Thymus (tissue), 11 donors: Measurements from ENCODE around the gene TRMU. TPM values are rescaled to one million over a fixed set of nuclear protein-coding genes. Genes with fewer than 3 reads are reported as not detected.
A peak's percentile ranks its signal among the peaks of the same experiment; 100 is the strongest.
"Not testable (repeated sequence)": the region's sequence is repeated elsewhere in the genome, so short reads cannot be mapped to it uniquely, and the experiment has no call there.

ENCODE experiments used
- DNase-seq, 9 donors: peaks; one replicate each; pipeline ENCODE4 v3.0.0-alpha.2; 2013; ENCODE audit warnings: low spot score in 9 of 9, low read depth in 6 of 9, missing footprints in 1 of 9
- H3K27ac ChIP-seq, 2 donors: one replicate each; pipeline ENCODE4 v1.5.1; 2013; ENCODE audit warnings: control low read depth in 1 of 2, low read depth in 1 of 2, low read length in 1 of 2, mild to moderate bottlenecking in 1 of 2, moderate library complexity in 1 of 2
- H3K27me3 ChIP-seq, 2 donors: one replicate each; pipeline ENCODE4 v1.5.1; 2013; ENCODE audit warnings: low read length in 1 of 2; ENCODE audit not compliant: control insufficient read depth in 2 of 2, insufficient read depth in 1 of 2
- H3K36me3 ChIP-seq, 2 donors: one replicate each; pipeline ENCODE4 v1.5.1; 2013; ENCODE audit warnings: low read length in 1 of 2, mild to moderate bottlenecking in 1 of 2, moderate library complexity in 1 of 2; ENCODE audit not compliant: control insufficient read depth in 2 of 2, insufficient read depth in 2 of 2
- H3K4me1 ChIP-seq, 2 donors: one replicate each; pipeline ENCODE4 v1.5.1; 2013; ENCODE audit warnings: low read length in 2 of 2; ENCODE audit not compliant: control insufficient read depth in 2 of 2, insufficient read depth in 2 of 2
- H3K4me3 ChIP-seq, 2 donors: one replicate each; pipeline ENCODE4 v1.5.1; 2013; ENCODE audit warnings: low read length in 2 of 2, control low read depth in 1 of 2, mild to moderate bottlenecking in 1 of 2
- H3K9me3 ChIP-seq, 2 donors: one replicate each; pipeline ENCODE4 v1.5.1; 2013; ENCODE audit warnings: low read length in 1 of 2, mild to moderate bottlenecking in 1 of 2; ENCODE audit not compliant: control insufficient read depth in 2 of 2, insufficient read depth in 1 of 2
- WGBS: extraction: QIAGEN DNeasy Blood & Tissue Kit; methylation state at CpG from one replicate; pipeline ENCODE4 v1.1.7; 2013; 5-methylcytosine and 5-hydroxymethylcytosine counted together
- polyA plus RNA-seq: library from polyadenylated mRNA; stranded (reverse); fragments of 200-250 nt; gene quantifications from one replicate; pipeline ENCODE4 v1.2.3, GENCODE V29; 2013
- total RNA-seq: library from RNA; stranded (reverse); fragments of 120-200 nt; gene quantifications from one replicate; pipeline ENCODE4 v1.2.4, GENCODE V29; 2013
- donor health status: healthy.

The TRMU gene
- total and polyA plus RNA-seq, 2 donors, result 27.4 to 28.7 TPM

- H3K36me3 ChIP-seq, result no peaks in the 10 kb centered on the region
- H3K4me1 ChIP-seq, result peaks cover 10 to 30% of the 10 kb centered on the region in 2 donors
- peaks cover 0 to 8% of the 10 kb centered on the region in 2 donors for H3K27me3 ChIP-seq
- DNase-seq, result no peak
- H3K9me3 ChIP-seq, result no peaks in the 10 kb centered on the region
- H3K27ac ChIP-seq, result no peak overlapping the region
- 92% methylated on average over 20 of the region's 20 CpGs for WGBS
- no peak overlapping the region for H3K4me3 ChIP-seq
Observed at GRCh38 chr22:46390105-46390651, 54.7 kb downstream of the TRMU start.

- 93% methylated on average over 32 of the region's 32 CpGs for WGBS
- peak overlapping the region in 1 of 2 donors; percentile 17 for H3K27ac ChIP-seq
Observed at GRCh38 chr22:46390652-46391301, 55.3 kb downstream of the TRMU start.

GRCh38 chr22:46391486-46392136, 56.1 kb downstream of the TRMU start:
- Histone ChIP-seq H3K9me3 (no peaks in the 10 kb centered on the region), H3K36me3 (no peaks in the 10 kb centered on the region), H3K27me3 (peaks cover 0 to 8% of the 10 kb centered on the region in 2 donors), H3K4me3 (no peak overlapping the region), H3K4me1 (peaks cover 10 to 33% of the 10 kb centered on the region in 2 donors), H3K27ac (no peak overlapping the region)
- no peak for DNase-seq
- WGBS, result 96% methylated on average over 36 of the region's 36 CpGs

More at GRCh38 chr22:46390652-46391301, 55.3 kb downstream of the TRMU start:
- H3K4me3 ChIP-seq, result no peak overlapping the region
- no peak for DNase-seq
- H3K4me1 ChIP-seq, result peaks cover 10 to 30% of the 10 kb centered on the region in 2 donors
- H3K27me3 ChIP-seq, result peaks cover 0 to 8% of the 10 kb centered on the region in 2 donors
- H3K9me3 ChIP-seq, result no peaks in the 10 kb centered on the region
- no peaks in the 10 kb centered on the region for H3K36me3 ChIP-seq

- Histone ChIP-seq H3K4me3 (no peak overlapping the region), H3K4me1 (peaks cover 10 to 34% of the 10 kb centered on the region in 2 donors), H3K9me3 (no peaks in the 10 kb centered on the region), H3K36me3 (no peaks in the 10 kb centered on the region), H3K27ac (no peak overlapping the region), H3K27me3 (peaks cover 0 to 8% of the 10 kb centered on the region in 2 donors)
- no peak for DNase-seq
- 95% methylated on average over 16 of the region's 16 CpGs for WGBS
Observed at GRCh38 chr22:46392137-46392844, 56.8 kb downstream of the TRMU start.

- Histone ChIP-seq H3K4me3 (no peak overlapping the region), H3K36me3 (no peaks in the 10 kb centered on the region), H3K27me3 (peaks cover 0 to 8% of the 10 kb centered on the region in 2 donors), H3K27ac (peak overlapping the region in 1 of 2 donors; percentile 43), H3K9me3 (peaks cover 0 to 3% of the 10 kb centered on the region in 2 donors), H3K4me1 (peaks cover 15 to 46% of the 10 kb centered on the region in 2 donors)
- WGBS, result 36% methylated on average over 14 of the region's 14 CpGs
- peak; percentile 27 to 82 (median 48) for DNase-seq
Observed at GRCh38 chr22:46393873-46394272, 58.4 kb downstream of the TRMU start.

GRCh38 chr22:46394622-46395021, 59.1 kb downstream of the TRMU start:
- H3K9me3 ChIP-seq, result peaks cover 0 to 3% of the 10 kb centered on the region in 2 donors
- no peaks in the 10 kb centered on the region for H3K36me3 ChIP-seq
- 97% methylated on average over 14 of the region's 14 CpGs for WGBS
- peaks cover 0 to 8% of the 10 kb centered on the region in 2 donors for H3K27me3 ChIP-seq
- peaks cover 19 to 54% of the 10 kb centered on the region in 2 donors for H3K4me1 ChIP-seq
- no peak overlapping the region for H3K27ac ChIP-seq
- DNase-seq, result no peak
- no peak overlapping the region for H3K4me3 ChIP-seq

GRCh38 chr22:46395145-46395544, 59.6 kb downstream of the TRMU start:
- H3K27me3 ChIP-seq, result peaks cover 0 to 5% of the 10 kb centered on the region in 2 donors
- H3K4me1 ChIP-seq, result peaks cover 19 to 52% of the 10 kb centered on the region in 2 donors
- no peak for DNase-seq
- peaks cover 0 to 3% of the 10 kb centered on the region in 2 donors for H3K9me3 ChIP-seq
- WGBS, result 95% methylated on average over 13 of the region's 13 CpGs
- H3K36me3 ChIP-seq, result no peaks in the 10 kb centered on the region
- no peak overlapping the region for H3K4me3 ChIP-seq
- no peak overlapping the region for H3K27ac ChIP-seq

GRCh38 chr22:46397049-46397448, 61.5 kb downstream of the TRMU start:
- H3K36me3 ChIP-seq, H3K4me3 ChIP-seq, H3K27ac ChIP-seq, H3K27me3 ChIP-seq, H3K9me3 ChIP-seq, DNase-seq: not testable (repeated sequence)
- WGBS, result 90% methylated on average over 5 of the region's 5 CpGs
- peaks cover 19 to 46% of the 10 kb centered on the region in 2 donors for H3K4me1 ChIP-seq
